Measurements from ENCODE around the gene C1R.

The C1R gene

DNA sequence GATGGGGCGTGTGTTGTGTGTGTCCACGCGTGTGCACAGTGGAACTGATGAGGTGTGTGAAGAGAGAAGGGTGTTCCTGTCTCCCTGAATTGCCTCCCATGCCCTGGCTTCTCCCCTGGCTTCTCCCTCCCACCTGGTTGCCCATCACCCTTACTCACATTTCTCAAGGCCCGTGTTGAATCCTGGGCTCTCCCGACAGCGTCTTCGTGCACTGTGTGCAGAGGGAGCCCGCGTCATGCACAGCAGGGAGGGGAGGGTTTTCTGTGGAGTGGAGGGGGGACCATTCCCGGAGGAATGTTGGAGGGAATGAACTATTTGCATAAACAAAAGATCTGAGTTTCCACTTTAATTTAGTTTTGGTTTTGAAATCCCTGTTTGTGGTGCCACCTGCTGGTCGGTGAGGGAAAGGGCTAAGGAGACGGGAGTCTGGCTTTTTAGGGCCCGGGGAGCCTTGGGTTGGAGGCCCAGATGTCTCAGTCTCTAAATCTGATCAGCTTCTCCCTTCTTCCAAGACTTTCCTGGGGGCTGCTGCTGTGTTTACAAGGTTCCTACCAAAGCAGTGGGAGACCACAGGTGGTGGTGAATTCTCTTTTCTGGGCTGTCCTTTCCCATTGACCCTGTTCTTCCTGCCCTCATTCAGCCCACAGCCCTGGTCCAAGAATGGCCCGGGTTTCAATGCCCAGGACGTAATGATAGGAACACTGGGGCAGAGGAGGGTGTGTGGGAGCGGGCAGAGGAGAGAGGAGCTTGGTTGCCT is at the start of gene C1R:
Gene C1R, minus strand, starts transcription at position 217 of the 757 bp plus-strand sequence. Its CDS starts 57 bp downstream, at position 160.
- H3K4me1 Mint-ChIP-seq (ENCODE audit: low read depth): peaks cover 6% of the 10 kb centered on the region
- no peaks in the 10 kb centered on the region for H3K27me3 Mint-ChIP-seq
- H3K9me3 Mint-ChIP-seq: no peaks in the 10 kb centered on the region
- H3K4me3 Mint-ChIP-seq: peak within 1 kb of the TSS; percentile 78
- H3K27ac Mint-ChIP-seq: peak within 1 kb of the TSS; percentile 70
- H3K36me3 Mint-ChIP-seq (ENCODE audit: low read depth): no peaks in the 10 kb centered on the region

GRCh38 chr12:7141351-7142005 is 49.2 kb upstream of the C1R start:
- H3K27ac Mint-ChIP-seq: no peak overlapping the region
- H3K4me3 Mint-ChIP-seq: no peak overlapping the region
- H3K27me3 Mint-ChIP-seq: no peaks in the 10 kb centered on the region
- H3K9me3 Mint-ChIP-seq: no peaks in the 10 kb centered on the region
- H3K36me3 Mint-ChIP-seq (ENCODE audit: low read depth): peaks cover 49% of the 10 kb centered on the region
- H3K4me1 Mint-ChIP-seq (ENCODE audit: low read depth): no peaks in the 10 kb centered on the region

DNA sequence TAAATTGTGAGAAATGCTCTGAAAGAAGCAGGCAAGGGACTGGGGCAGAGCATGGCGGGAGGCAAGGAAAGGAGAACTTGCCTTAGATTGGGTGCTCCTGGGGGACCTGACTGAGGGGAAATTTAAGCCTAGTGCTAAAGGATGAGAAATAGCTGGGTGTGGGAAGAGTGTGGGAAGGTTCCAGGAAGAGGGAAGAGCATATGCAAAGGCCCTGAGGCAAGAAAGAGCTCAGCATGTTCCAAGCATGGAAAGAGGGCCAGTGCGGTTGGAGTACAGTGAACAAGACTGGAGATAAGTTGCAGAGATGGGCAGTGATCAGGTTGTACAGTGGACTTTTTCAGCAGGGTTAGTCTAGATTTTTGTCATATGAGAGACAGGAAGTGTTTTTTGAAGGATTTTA is 47.0 kb upstream of the C1R start:
- Mint-ChIP-seq H3K27me3 (no peaks in the 10 kb centered on the region), H3K27ac (no peak overlapping the region), H3K9me3 (no peaks in the 10 kb centered on the region), H3K36me3 (ENCODE audit: low read depth) (peaks cover 53% of the 10 kb centered on the region), H3K4me3 (no peak overlapping the region), H3K4me1 (ENCODE audit: low read depth) (no peaks in the 10 kb centered on the region)

DNA sequence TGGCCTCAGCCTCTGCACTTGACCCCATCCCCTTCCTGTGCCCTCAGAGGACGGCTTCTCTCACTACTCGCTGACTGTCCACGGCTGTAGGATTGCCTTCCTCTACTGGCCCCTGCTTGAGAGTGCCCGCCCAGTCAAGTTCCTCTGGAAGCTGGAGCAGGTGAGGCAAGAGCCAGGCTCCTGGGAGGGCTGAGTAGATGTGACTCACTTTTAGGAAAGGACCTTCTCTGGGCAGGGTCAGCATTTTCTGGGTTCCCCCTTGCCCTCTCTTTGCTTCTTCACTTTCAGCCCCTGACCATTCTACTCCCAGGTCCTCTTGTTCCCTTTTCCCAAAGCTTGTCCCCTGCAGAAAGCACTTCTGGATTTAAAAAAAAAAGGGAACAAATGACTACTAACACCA is 45.7 kb upstream of the C1R start:
- Mint-ChIP-seq H3K36me3 (ENCODE audit: low read depth) (peaks cover 53% of the 10 kb centered on the region), H3K4me1 (ENCODE audit: low read depth) (no peaks in the 10 kb centered on the region), H3K27me3 (no peaks in the 10 kb centered on the region), H3K9me3 (no peaks in the 10 kb centered on the region), H3K27ac (peak overlapping the region; percentile 24), H3K4me3 (no peak overlapping the region)

GRCh38 chr12:7136676-7137075 is 44.4 kb upstream of the C1R start:
- H3K27me3 Mint-ChIP-seq: no peaks in the 10 kb centered on the region
- no peaks in the 10 kb centered on the region for H3K9me3 Mint-ChIP-seq
- peaks cover 11% of the 10 kb centered on the region for H3K4me1 Mint-ChIP-seq (ENCODE audit: low read depth)
- H3K4me3 Mint-ChIP-seq: no peak overlapping the region
- H3K36me3 Mint-ChIP-seq (ENCODE audit: low read depth): peaks cover 47% of the 10 kb centered on the region
- H3K27ac Mint-ChIP-seq: no peak overlapping the region

DNA sequence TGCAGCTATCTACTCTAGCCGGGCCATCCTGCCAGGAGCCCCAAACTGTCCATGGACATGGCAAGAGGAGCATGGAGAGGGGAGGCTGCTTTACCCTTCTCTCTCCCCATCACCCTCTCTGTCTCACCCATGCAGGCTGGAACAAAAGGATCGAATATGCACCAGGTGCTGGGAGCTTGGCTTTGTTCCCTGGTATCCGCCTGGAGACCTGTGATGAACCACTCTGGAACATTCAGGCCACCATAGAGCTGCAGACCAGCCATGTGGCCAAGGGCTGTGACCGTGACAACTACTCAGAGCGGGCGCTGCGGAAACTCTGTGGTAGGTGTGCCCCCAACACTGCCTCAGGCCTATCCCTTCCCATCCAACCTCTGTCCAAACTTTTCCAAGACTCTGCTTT is 43.8 kb upstream of the C1R start:
- Mint-ChIP-seq H3K27ac (no peak overlapping the region), H3K4me1 (ENCODE audit: low read depth) (peaks cover 17% of the 10 kb centered on the region), H3K27me3 (no peaks in the 10 kb centered on the region), H3K36me3 (ENCODE audit: low read depth) (peaks cover 42% of the 10 kb centered on the region), H3K9me3 (no peaks in the 10 kb centered on the region), H3K4me3 (no peak overlapping the region)

GRCh38 chr12:7134396-7135166 is 42.3 kb upstream of the C1R start:
- Mint-ChIP-seq H3K36me3 (ENCODE audit: low read depth) (peaks cover 35% of the 10 kb centered on the region), H3K4me3 (no peak overlapping the region), H3K9me3 (no peaks in the 10 kb centered on the region), H3K27me3 (no peaks in the 10 kb centered on the region), H3K27ac (no peak overlapping the region), H3K4me1 (ENCODE audit: low read depth) (peaks cover 29% of the 10 kb centered on the region)

GRCh38 chr12:7131502-7131866 is 39.2 kb upstream of the C1R start:
- no peaks in the 10 kb centered on the region for H3K9me3 Mint-ChIP-seq
- peak overlapping the region; percentile 90 for H3K4me3 Mint-ChIP-seq
- peaks cover 11% of the 10 kb centered on the region for H3K36me3 Mint-ChIP-seq (ENCODE audit: low read depth)
- H3K4me1 Mint-ChIP-seq (ENCODE audit: low read depth): peaks cover 35% of the 10 kb centered on the region
- peak overlapping the region; percentile 91 for H3K27ac Mint-ChIP-seq
- no peaks in the 10 kb centered on the region for H3K27me3 Mint-ChIP-seq

DNA sequence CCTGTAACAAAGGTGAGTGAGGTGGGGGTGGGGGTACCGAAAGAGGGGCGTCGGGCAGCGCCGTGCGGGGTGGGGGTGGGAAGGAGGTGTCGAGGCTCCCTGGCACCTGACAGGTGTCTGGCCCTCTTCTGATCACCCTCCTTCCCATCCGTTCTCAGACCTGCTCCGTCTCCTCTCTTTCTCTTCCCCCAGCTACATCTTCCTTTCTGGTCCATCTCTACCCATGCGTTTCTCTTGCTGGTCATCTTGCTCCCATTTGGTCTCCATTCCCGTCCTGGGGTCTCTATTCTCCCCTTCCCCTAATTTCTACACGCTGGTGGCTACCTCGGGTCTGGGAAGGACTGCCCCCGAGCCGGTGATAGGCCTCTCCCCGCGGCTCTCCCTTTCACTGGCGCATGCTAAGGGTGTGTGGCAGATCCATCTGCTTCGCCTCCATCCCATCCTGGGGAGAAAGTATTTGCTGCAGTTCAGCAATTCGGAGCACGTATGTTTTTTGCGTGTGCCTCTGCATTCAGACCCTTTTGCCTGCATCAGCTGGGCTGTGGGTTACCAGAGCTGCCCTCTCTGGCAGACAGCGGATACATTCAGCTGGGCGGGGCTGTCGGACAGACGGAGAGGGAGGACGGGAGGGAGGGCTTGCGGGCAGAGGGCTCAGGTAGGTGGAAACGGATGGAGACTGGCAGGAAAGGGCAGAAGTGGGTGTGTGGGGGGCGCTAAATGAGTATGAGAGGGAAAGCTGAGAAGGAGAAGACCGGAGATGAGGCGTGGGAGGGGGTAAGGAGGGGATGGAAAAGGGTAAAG is 38.7 kb upstream of the C1R start:
- Mint-ChIP-seq H3K27me3 (no peaks in the 10 kb centered on the region), H3K4me1 (ENCODE audit: low read depth) (peaks cover 35% of the 10 kb centered on the region), H3K36me3 (ENCODE audit: low read depth) (peaks cover 8% of the 10 kb centered on the region), H3K4me3 (peak overlapping the region; percentile 90), H3K27ac (peak overlapping the region; percentile 91), H3K9me3 (no peaks in the 10 kb centered on the region)

DNA sequence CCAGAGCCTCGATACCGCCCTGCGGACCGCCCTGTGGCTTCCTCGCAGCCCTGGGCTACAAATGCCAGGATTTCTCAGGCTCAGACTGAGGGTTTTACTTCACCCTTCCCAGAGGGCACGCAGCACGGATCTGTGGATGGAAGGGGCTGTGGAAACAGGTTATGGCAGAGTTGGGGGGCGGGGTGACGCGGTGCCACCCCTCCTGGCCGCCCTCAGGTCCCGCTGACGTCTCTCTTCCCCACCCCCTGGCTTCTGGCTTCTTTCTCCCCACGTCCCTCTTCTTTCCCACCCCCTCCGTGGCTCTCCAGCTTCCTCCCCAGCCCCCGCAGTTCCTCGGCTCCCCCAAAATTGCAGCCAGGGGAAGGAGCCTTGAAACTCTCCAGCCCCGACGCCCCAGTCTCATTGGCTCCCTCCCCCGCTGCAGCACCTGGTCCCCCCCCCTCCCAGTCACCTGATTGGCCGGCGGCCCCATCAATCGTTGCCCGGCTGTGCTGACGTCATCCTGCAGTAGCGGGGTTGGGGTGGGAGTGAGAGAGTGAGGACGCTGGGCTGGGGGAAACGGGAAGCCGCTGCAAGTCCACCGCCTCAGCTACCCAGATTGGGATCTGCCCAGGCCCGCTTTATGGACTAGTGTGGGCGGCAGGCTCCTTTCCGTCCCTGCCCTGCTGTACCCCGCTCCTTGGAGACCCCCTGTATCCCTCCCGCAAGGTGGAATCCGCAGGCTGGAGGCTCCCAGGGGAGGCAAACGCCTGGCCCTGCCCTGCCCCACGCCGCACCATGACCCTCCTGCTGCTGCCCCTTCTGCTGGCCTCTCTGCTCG is 37.8 kb upstream of the C1R start, which contains the start of gene CLSTN3:
Gene CLSTN3, plus strand, starts transcription at position 500 of the 820 bp plus-strand sequence. Its CDS starts 278 bp downstream, at position 778.
- Mint-ChIP-seq H3K4me1 (ENCODE audit: low read depth) (peaks cover 35% of the 10 kb centered on the region), H3K27me3 (no peaks in the 10 kb centered on the region), H3K4me3 (peak within 1 kb of the TSS; percentile 90), H3K36me3 (ENCODE audit: low read depth) (peaks cover 4% of the 10 kb centered on the region), H3K9me3 (no peaks in the 10 kb centered on the region), H3K27ac (peak within 1 kb of the TSS; percentile 91)

- H3K4me1 Mint-ChIP-seq (ENCODE audit: low read depth): peaks cover 35% of the 10 kb centered on the region
- H3K36me3 Mint-ChIP-seq (ENCODE audit: low read depth): no peaks in the 10 kb centered on the region
- no peaks in the 10 kb centered on the region for H3K9me3 Mint-ChIP-seq
- H3K4me3 Mint-ChIP-seq: peak overlapping the region; percentile 90
- H3K27me3 Mint-ChIP-seq: no peaks in the 10 kb centered on the region
- no peak overlapping the region for H3K27ac Mint-ChIP-seq
Observed at GRCh38 chr12:7129287-7129871, 37.1 kb upstream of the C1R start.

DNA sequence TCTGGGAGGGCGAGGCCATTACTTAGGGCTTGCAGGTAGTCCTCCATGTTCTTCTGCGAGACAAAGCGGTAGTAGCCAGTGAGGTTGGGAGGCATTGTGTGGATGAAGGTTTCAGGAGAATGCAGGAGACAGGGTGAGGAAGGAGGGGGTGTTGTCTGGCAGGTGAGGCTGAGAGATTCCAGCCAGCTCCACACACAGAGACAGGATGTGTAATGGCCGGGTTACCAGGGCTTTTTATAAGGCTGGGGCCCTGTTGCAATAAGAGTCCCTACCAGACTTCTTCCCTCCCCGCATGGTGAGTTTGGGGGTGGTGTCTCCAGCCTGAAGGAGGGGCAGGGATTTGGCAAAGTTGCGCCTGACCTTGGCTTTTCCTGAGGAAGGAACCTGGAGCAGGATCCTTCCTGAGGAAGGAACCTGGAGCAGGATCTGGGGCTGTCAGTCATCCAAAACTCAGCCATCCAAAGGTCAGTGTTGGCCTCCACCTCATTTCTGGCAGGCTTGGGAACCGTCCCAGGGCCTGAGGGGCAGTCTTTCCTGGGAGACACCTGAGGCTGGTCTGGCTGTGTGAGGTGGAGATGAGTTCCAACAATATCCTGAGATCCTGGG is 36.5 kb upstream of the C1R start, which contains the start of gene RBP5:
Gene RBP5, minus strand, starts transcription at position 209 of the 606 bp plus-strand sequence. Its CDS starts 114 bp downstream, at position 95.
- Mint-ChIP-seq H3K36me3 (ENCODE audit: low read depth) (no peaks in the 10 kb centered on the region), H3K4me1 (ENCODE audit: low read depth) (peaks cover 35% of the 10 kb centered on the region), H3K27ac (no peak within 1 kb of the TSS), H3K9me3 (no peaks in the 10 kb centered on the region), H3K27me3 (no peaks in the 10 kb centered on the region), H3K4me3 (peak within 1 kb of the TSS; percentile 90)

DNA sequence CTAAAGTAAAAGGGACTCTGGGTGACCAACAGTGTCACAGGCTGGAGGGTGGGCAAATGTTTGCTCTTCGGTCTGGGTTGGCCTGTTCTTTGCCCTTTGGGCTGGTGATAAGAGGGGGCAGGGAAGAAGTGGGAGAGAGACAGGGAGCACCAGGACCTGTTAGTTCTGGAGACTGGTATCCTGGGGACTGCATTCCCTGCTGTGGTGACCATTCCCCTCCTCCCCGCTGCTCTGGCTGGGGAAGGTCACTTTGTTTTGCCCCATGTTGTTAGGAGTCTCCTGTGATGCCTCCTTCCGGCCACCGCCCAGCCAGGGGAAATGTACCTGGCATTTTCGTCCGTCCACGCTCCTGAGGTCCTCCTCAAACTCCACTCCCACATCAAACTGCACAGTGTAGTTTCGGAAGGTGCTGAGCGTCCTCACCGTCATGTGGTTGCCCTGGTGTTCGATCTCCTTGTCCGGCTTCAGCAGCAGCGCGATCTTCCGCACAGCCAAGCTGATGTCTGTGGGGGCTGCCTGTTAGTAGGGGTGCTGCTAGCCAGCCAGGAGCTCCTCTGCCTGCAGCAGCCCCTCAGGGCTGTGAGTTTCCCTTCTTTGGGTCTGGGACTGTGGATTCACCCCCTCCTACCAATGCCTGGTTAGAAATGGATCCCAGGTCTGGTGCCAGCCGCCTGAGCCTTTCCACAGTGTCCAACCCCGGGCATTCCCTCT is 35.8 kb upstream of the C1R start:
- Mint-ChIP-seq H3K27ac (no peak overlapping the region), H3K4me3 (no peak overlapping the region), H3K27me3 (no peaks in the 10 kb centered on the region), H3K36me3 (ENCODE audit: low read depth) (no peaks in the 10 kb centered on the region), H3K4me1 (ENCODE audit: low read depth) (peaks cover 35% of the 10 kb centered on the region), H3K9me3 (no peaks in the 10 kb centered on the region)
